GM19238 (cell line): Measurements from ENCODE around the gene CRYGD.
"Not testable (repeated sequence)": the region's sequence is repeated elsewhere in the genome, so short reads cannot be mapped to it uniquely, and the experiment has no call there.

Experiments
- DNase-seq: peaks from one replicate; pipeline ENCODE4 v3.0.0; 2011; ENCODE audit warnings: low spot score; ENCODE audit not compliant: insufficient read length

CRYGD gene

GRCh38 chr2:208124013-208124715 is at the start of gene CRYGD:
Gene CRYGD (minus strand): TSS chr2:208124524. CDS start chr2:208124473, 51 bp downstream.
- DNase-seq = not testable (repeated sequence)

- no peak for DNase-seq
These were observed 47.8 kb upstream of the CRYGD start for GRCh38 chr2:208172125-208172524.

- DNase-seq = no peak
These were observed 40.8 kb upstream of the CRYGD start for GRCh38 chr2:208164951-208165755.

- no peak for DNase-seq
These were observed 39.2 kb upstream of the CRYGD start, which contains the start of gene CRYGA for GRCh38 chr2:208163489-208163888. Gene CRYGA (minus strand): TSS chr2:208163589. CDS start chr2:208163556, 33 bp downstream.

GRCh38 chr2:208156439-208156838 is 32.1 kb upstream of the CRYGD start:
- DNase-seq = no peak

- no peak for DNase-seq
These were observed 28.8 kb upstream of the CRYGD start for GRCh38 chr2:208153156-208153555.

- DNase-seq = no peak
These were observed 26.6 kb upstream of the CRYGD start for GRCh38 chr2:208150956-208151355.

GRCh38 chr2:208150094-208150493 is 25.8 kb upstream of the CRYGD start:
- DNase-seq = no peak

GRCh38 chr2:208148803-208149202 is 24.5 kb upstream of the CRYGD start:
- no peak for DNase-seq

- DNase-seq = no peak
These were observed 23.4 kb upstream of the CRYGD start for GRCh38 chr2:208147759-208148158.

GRCh38 chr2:208147008-208147407 is 22.7 kb upstream of the CRYGD start:
- no peak for DNase-seq

GRCh38 chr2:208146006-208146405 is 21.7 kb upstream of the CRYGD start, which contains the start of gene CRYGB:
Gene CRYGB (minus strand): TSS chr2:208146158. CDS start chr2:208146120, 38 bp downstream.
- DNase-seq = no peak

- DNase-seq = no peak
These were observed 18.8 kb upstream of the CRYGD start for GRCh38 chr2:208142925-208143799.

GRCh38 chr2:208142240-208142924 is 18.1 kb upstream of the CRYGD start:
- no peak for DNase-seq

GRCh38 chr2:208139447-208139846 is 15.1 kb upstream of the CRYGD start:
- no peak for DNase-seq

- not testable (repeated sequence) for DNase-seq
These were observed 14.0 kb upstream of the CRYGD start for GRCh38 chr2:208138334-208138733.

GRCh38 chr2:208136716-208137094 is 12.4 kb upstream of the CRYGD start:
- no peak for DNase-seq

- no peak for DNase-seq
These were observed 11.7 kb upstream of the CRYGD start for GRCh38 chr2:208135794-208136715.

- DNase-seq = no peak
These were observed 10.7 kb upstream of the CRYGD start for GRCh38 chr2:208134928-208135586.
